Keratinocyte (primary cell): ENCODE data around the gene C3orf49. TPM values are rescaled to one million over a fixed set of nuclear protein-coding genes. Genes with fewer than 3 reads are reported as not detected.

ENCODE experiments used
- DNase-seq: peaks from one replicate; pipeline ENCODE4 v3.0.0-alpha.2; 2011; ENCODE audit warnings: low read depth, missing footprints, low spot score
- FAIRE-seq: peaks from 2 replicates; lab custom pipeline; 2011; peaks lifted over from hg19 to GRCh38; lab: Jason Lieb, UNC
- H2AFZ ChIP-seq: 2 replicates; pipeline ENCODE4 v1.6.0; 2012; ENCODE audit warnings: low read length, control low read depth, inconsistent platforms; ENCODE audit not compliant: control insufficient read depth
- H3K27ac ChIP-seq: 2 replicates; pipeline ENCODE4 v1.5.1; 2011; ENCODE audit warnings: low read length; ENCODE audit not compliant: control insufficient read depth, insufficient read depth
- H3K27me3 ChIP-seq: 3 replicates; pipeline ENCODE4 v1.6.0; 2011; ENCODE audit warnings: low read length; ENCODE audit not compliant: control insufficient read depth, insufficient read depth; ENCODE audit errors: extremely low read depth
- H3K36me3 ChIP-seq, 2 experiments: 2 replicates in 1 of 2; 3 replicates in 1 of 2; pipeline ENCODE4 v1.5.1; 2011; ENCODE audit warnings: low read length in 2 of 2, mild to moderate bottlenecking in 1 of 2; ENCODE audit not compliant: control insufficient read depth in 2 of 2, insufficient read depth in 2 of 2; ENCODE audit errors: extremely low read depth in 1 of 2
- H3K4me1 ChIP-seq: 3 replicates; pipeline ENCODE4 v1.5.1; 2011; ENCODE audit warnings: low read length; ENCODE audit not compliant: control insufficient read depth, insufficient read depth; ENCODE audit errors: extremely low read depth
- H3K4me2 ChIP-seq: 3 replicates; pipeline ENCODE4 v1.6.0; 2011; ENCODE audit warnings: low read depth, low read length; ENCODE audit not compliant: control insufficient read depth, insufficient read depth; ENCODE audit errors: extremely low read depth
- H3K4me3 ChIP-seq, 3 experiments: fragments of 200-600 bp in 1 of 3; sonication (generic) in 1 of 3; 2 replicates in 2 of 3; 3 replicates in 1 of 3; pipeline ENCODE4 v1.5.1; 2011 to 2016; ENCODE audit warnings: low read length in 3 of 3, mild to moderate bottlenecking in 3 of 3, control low read depth in 2 of 3, inconsistent platforms in 1 of 3, low read depth in 1 of 3, mixed read lengths in 1 of 3, mixed run types in 1 of 3, moderate library complexity in 1 of 3; ENCODE audit not compliant: control insufficient read depth in 2 of 3, insufficient read depth in 2 of 3; ENCODE audit errors: extremely low read depth in 1 of 3
- H3K79me2 ChIP-seq: 2 replicates; pipeline ENCODE4 v1.6.0; 2012; ENCODE audit warnings: low read length; ENCODE audit not compliant: control insufficient read depth, insufficient read depth
- H3K9ac ChIP-seq: 3 replicates; pipeline ENCODE4 v1.6.0; 2011; ENCODE audit warnings: low read length; ENCODE audit not compliant: control insufficient read depth, insufficient read depth; ENCODE audit errors: extremely low read depth
- H3K9me1 ChIP-seq: 3 replicates; pipeline ENCODE4 v1.6.0; 2011; ENCODE audit warnings: low read length; ENCODE audit not compliant: control insufficient read depth, insufficient read depth; ENCODE audit errors: extremely low read depth
- H3K9me3 ChIP-seq: 2 replicates; pipeline ENCODE4 v1.5.1; 2012; ENCODE audit warnings: low read depth, low read length; ENCODE audit not compliant: control insufficient read depth
- H4K20me1 ChIP-seq: 3 replicates; pipeline ENCODE4 v1.6.0; 2011; ENCODE audit warnings: low read length; ENCODE audit not compliant: control insufficient read depth, insufficient read depth; ENCODE audit errors: extremely low read depth
- EZH2 ChIP-seq: IDR thresholded peaks from one replicate; pipeline ENCODE4 v1.6.1; 2012; ENCODE audit warnings: inconsistent platforms, mild to moderate bottlenecking, low read length, moderate library complexity
- dilution Hi-C: fragments of 300-500 bp; cut with MboI; formaldehyde crosslinking; loops from one replicate; pipeline ENCODE4 v1.7.0; 2020; ENCODE audit warnings: low sequenced_read_pairs; ENCODE audit not compliant: extremely low pct_ligation_motif_present
- polyA plus RNA-seq, 5 experiments: library from polyadenylated mRNA; depleted of rRNA in 3 of 5; stranded (reverse) in 3 of 5; stranded (forward) in 1 of 5; unstranded in 1 of 5; fragments of >200 nt; gene quantifications; 1 replicate in 1 of 5; 2 replicates in 3 of 5; 3 replicates in 1 of 5; pipeline versions ENCODE4 v1.2.1 to v1.2.3, GENCODE V29; 2011 to 2012; ENCODE audit warnings: missing spikeins in 2 of 5, low read depth in 1 of 5, low replicate concordance in 1 of 5
- TF ChIP-seq, protein P1 (sequence below), 3 experiments: IDR thresholded peaks in 1 of 3; conservative IDR thresholded peaks in 1 of 3; optimal IDR thresholded peaks in 1 of 3; 2 replicates in 2 of 3; 3 replicates in 1 of 3; pipeline versions ENCODE3 to v1.5.1; 2011; ENCODE audit warnings: low read length in 3 of 3, mild to moderate bottlenecking in 3 of 3, moderate library complexity in 2 of 3, control low read depth in 1 of 3, inconsistent platforms in 1 of 3; ENCODE audit not compliant: insufficient read depth in 2 of 3; ENCODE audit errors: extremely low read depth in 1 of 3

Gene C3orf49
- polyA plus RNA-seq, 1 donor (not counting 4 experiments of a cell fraction or from before 2014, with no cell fraction given) = not detected

DNA sequence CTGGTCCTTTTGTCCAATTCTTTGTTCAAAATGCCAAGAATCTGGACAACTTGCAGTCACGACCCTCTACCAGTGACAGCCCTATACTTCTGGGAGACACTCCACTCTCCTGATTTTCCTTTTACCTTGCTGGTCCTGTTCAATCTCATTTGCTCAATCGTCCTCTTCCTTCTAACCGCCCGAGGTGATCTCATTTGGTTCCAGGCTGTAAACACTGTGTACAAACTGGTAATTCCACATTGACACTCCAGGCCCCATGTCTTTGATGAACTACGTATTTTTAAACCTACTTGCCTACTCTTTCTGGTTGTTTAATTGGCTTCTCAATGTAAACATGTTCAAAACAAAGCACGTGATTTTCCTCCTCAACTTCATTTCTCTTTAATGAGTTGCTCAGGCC is 23.7 kb upstream of the C3orf49 start:
- H3K27ac ChIP-seq = no peak overlapping the region
- no peak for DNase-seq
- no peaks in the 10 kb centered on the region for H3K27me3 ChIP-seq
- H3K79me2 ChIP-seq = no peaks in the 10 kb centered on the region
- H3K9ac ChIP-seq = no peak overlapping the region
- peak overlapping the region; percentile 44 for H2AFZ ChIP-seq
- FAIRE-seq = no peak
- H3K4me1 ChIP-seq = peaks cover 3% of the 10 kb centered on the region
- TF ChIP-seq, protein P1, sequence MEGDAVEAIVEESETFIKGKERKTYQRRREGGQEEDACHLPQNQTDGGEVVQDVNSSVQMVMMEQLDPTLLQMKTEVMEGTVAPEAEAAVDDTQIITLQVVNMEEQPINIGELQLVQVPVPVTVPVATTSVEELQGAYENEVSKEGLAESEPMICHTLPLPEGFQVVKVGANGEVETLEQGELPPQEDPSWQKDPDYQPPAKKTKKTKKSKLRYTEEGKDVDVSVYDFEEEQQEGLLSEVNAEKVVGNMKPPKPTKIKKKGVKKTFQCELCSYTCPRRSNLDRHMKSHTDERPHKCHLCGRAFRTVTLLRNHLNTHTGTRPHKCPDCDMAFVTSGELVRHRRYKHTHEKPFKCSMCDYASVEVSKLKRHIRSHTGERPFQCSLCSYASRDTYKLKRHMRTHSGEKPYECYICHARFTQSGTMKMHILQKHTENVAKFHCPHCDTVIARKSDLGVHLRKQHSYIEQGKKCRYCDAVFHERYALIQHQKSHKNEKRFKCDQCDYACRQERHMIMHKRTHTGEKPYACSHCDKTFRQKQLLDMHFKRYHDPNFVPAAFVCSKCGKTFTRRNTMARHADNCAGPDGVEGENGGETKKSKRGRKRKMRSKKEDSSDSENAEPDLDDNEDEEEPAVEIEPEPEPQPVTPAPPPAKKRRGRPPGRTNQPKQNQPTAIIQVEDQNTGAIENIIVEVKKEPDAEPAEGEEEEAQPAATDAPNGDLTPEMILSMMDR (optimal IDR thresholded peaks at IDR 0.05 in 1 of 3, IDR thresholded peaks at IDR 0.05 in 1 of 3, conservative IDR thresholded peaks at IDR 0.05 in 1 of 3; ENCODE audit: extremely low read depth in 1 of 3, insufficient read depth in 2 of 3, low read length in 3 of 3) = no peak
- no peak for TF ChIP-seq EZH2
- dilution Hi-C loops = no loop called here
- H3K4me2 ChIP-seq = peak overlapping the region; percentile 28
- no peaks in the 10 kb centered on the region for H3K9me1 ChIP-seq
- no peak overlapping the region for H3K4me3 ChIP-seq
- no peaks in the 10 kb centered on the region for H3K36me3 ChIP-seq
- H4K20me1 ChIP-seq = no peaks in the 10 kb centered on the region
- no peaks in the 10 kb centered on the region for H3K9me3 ChIP-seq

DNA sequence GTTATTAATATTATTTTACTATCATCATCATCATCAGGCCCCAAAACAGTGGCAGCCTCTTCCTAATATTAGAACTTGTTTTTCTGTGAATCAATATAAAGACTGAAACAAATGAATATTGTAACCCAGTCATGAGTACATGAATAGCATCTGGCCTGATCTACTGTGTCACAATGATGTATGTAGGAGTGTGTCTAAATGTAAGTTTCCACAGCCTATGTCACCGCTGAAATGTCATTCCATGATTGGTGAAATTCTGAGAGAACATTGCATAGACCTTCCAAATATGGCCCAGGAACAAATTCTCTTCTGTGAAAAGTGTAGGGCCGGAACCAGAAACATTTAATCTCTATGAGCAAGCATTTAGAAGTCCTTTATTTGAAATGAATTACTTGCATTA is 20.6 kb upstream of the C3orf49 start:
- Histone ChIP-seq H3K79me2 (no peaks in the 10 kb centered on the region), H3K27me3 (no peaks in the 10 kb centered on the region), H2AFZ (no peak overlapping the region), H4K20me1 (no peaks in the 10 kb centered on the region), H3K36me3 (no peaks in the 10 kb centered on the region), H3K4me2 (no peak overlapping the region), H3K9me1 (no peaks in the 10 kb centered on the region), H3K9me3 (no peaks in the 10 kb centered on the region), H3K27ac (no peak overlapping the region), H3K4me1 (peaks cover 3% of the 10 kb centered on the region), H3K9ac (no peak overlapping the region), H3K4me3 (no peak overlapping the region)
- FAIRE-seq (no peak), DNase-seq (no peak)
- dilution Hi-C loops = no loop called here
- TF ChIP-seq, protein P1 (optimal IDR thresholded peaks at IDR 0.05 in 1 of 3, IDR thresholded peaks at IDR 0.05 in 1 of 3, conservative IDR thresholded peaks at IDR 0.05 in 1 of 3; ENCODE audit: extremely low read depth in 1 of 3, insufficient read depth in 2 of 3, low read length in 3 of 3) = no peak
- no peak for TF ChIP-seq EZH2
